Smooth muscle cell (in vitro differentiated cells): ENCODE measurements around the gene TSPAN32. TPM values are rescaled to one million over a fixed set of nuclear protein-coding genes. Genes with fewer than 3 reads are reported as not detected.

Experiments
- DNase-seq: peaks from one replicate; lab custom pipeline; 2025; ENCODE audit not compliant: unreplicated experiment; lab: John Stamatoyannopoulos, UW
- H2AFZ ChIP-seq: fragments of 200-600 bp; sonication (generic); 2 replicates; pipeline ENCODE4 v1.6.0; 2016; ENCODE audit warnings: antibody characterized with exemption, low read depth, mild to moderate bottlenecking
- H3F3A ChIP-seq: fragments of 200-600 bp; sonication (generic); 2 replicates; pipeline ENCODE4 v1.6.0; 2017; ENCODE audit warnings: antibody characterized with exemption, low read depth
- H3K27ac ChIP-seq: fragments of 200-600 bp; sonication (generic); 2 replicates; pipeline ENCODE4 v1.5.1; 2016; ENCODE audit warnings: low read depth, mild to moderate bottlenecking
- H3K27me3 ChIP-seq: fragments of 200-600 bp; sonication (generic); 2 replicates; pipeline ENCODE4 v1.6.1; 2016; ENCODE audit warnings: low read depth, mild to moderate bottlenecking
- H3K36me3 ChIP-seq: fragments of 200-600 bp; sonication (generic); 2 replicates; pipeline ENCODE4 v1.5.1; 2016; ENCODE audit warnings: low read depth
- H3K4me1 ChIP-seq: fragments of 200-600 bp; sonication (generic); 2 replicates; pipeline ENCODE4 v1.5.1; 2016; ENCODE audit warnings: low read depth
- H3K4me2 ChIP-seq: fragments of 200-600 bp; sonication (generic); 2 replicates; pipeline ENCODE4 v1.6.0; 2016; ENCODE audit warnings: mild to moderate bottlenecking
- H3K4me3 ChIP-seq: fragments of 200-600 bp; sonication (generic); 2 replicates; pipeline ENCODE4 v1.5.1; 2016; ENCODE audit warnings: mild to moderate bottlenecking
- H3K79me2 ChIP-seq: fragments of 200-600 bp; sonication (generic); 2 replicates; pipeline ENCODE4 v1.6.0; 2016; ENCODE audit warnings: low read depth, mild to moderate bottlenecking
- H3K9ac ChIP-seq: fragments of 200-600 bp; sonication (generic); 2 replicates; pipeline ENCODE4 v1.6.0; 2016; ENCODE audit warnings: low read depth
- H3K9me3 ChIP-seq: fragments of 200-600 bp; sonication (generic); replicated peaks from 2 replicates; pipeline ENCODE4 v1.5.1; 2016; ENCODE audit warnings: low read depth
- H4K20me1 ChIP-seq: fragments of 200-600 bp; sonication (generic); 2 replicates; pipeline ENCODE4 v1.6.0; 2016; ENCODE audit warnings: low read depth
- CTCF ChIP-seq: fragments of 200-600 bp; sonication (generic); IDR thresholded peaks from 2 replicates; pipeline ENCODE4 v1.5.1; 2017; ENCODE audit warnings: borderline replicate concordance, mild to moderate bottlenecking, antibody characterized with exemption; ENCODE audit not compliant: insufficient read depth, poor library complexity, severe bottlenecking
- WGBS: methylation state at CpG from one replicate; pipeline ENCODE4 v1.1.7; 2016; ENCODE audit warnings: low lambda C conversion rate; 5-methylcytosine and 5-hydroxymethylcytosine counted together
- polyA plus RNA-seq: library from polyadenylated mRNA; unstranded; fragments of >200 nt; fragmentation: Nextera tagmentation; extraction: Ambion mirVana; gene quantifications from 2 replicates; pipeline ENCODE4 v1.2.1, GENCODE V29; 2016
- total RNA-seq: library from RNA; depleted of rRNA; stranded (reverse); fragments of >200 nt; gene quantifications from 2 replicates; pipeline ENCODE4 v1.2.3, GENCODE V29; 2014

The TSPAN32 gene
- total and polyA plus RNA-seq, 2 experiments from 2014 or later: not detected

GRCh38 chr11:2268729-2269600 is 32.8 kb upstream of the TSPAN32 start:
- Histone ChIP-seq H3K4me1 (peaks cover 4% of the 10 kb centered on the region), H4K20me1 (no peaks in the 10 kb centered on the region), H3K36me3 (no peaks in the 10 kb centered on the region), H3K9me3 (no peaks in the 10 kb centered on the region), H3K79me2 (no peaks in the 10 kb centered on the region), H2AFZ (peak overlapping the region; percentile 75), H3K4me3 (peak overlapping the region; percentile 51), H3K4me2 (peak overlapping the region; percentile 93), H3F3A (no peaks in the 10 kb centered on the region), H3K27ac (no peak overlapping the region), H3K27me3 (peaks cover 78% of the 10 kb centered on the region), H3K9ac (no peak overlapping the region)
- no peak for TF ChIP-seq CTCF
- 2% methylated on average over 43 of the region's 89 CpGs for WGBS
- no peak for DNase-seq

GRCh38 chr11:2269601-2270321 is 32.1 kb upstream of the TSPAN32 start:
- TF ChIP-seq CTCF: no peak
- WGBS: 5% methylated on average over 82 of the region's 104 CpGs
- Histone ChIP-seq H3K9me3 (no peaks in the 10 kb centered on the region), H4K20me1 (no peaks in the 10 kb centered on the region), H3K4me1 (peaks cover 4% of the 10 kb centered on the region), H3K4me2 (peak overlapping the region; percentile 93), H3K27me3 (peaks cover 81% of the 10 kb centered on the region), H3K36me3 (no peaks in the 10 kb centered on the region), H3K9ac (no peak overlapping the region), H3F3A (no peaks in the 10 kb centered on the region), H3K4me3 (peak overlapping the region; percentile 51), H3K79me2 (no peaks in the 10 kb centered on the region), H2AFZ (peak overlapping the region; percentile 75), H3K27ac (no peak overlapping the region)
- DNase-seq: no peak

GRCh38 chr11:2270322-2271076 is 31.3 kb upstream of the TSPAN32 start, which contains the start of gene ASCL2:
TSS of gene ASCL2 (minus strand) at chr11:2270588. CDS start at chr11:2270332, 256 bp downstream.
- peaks cover 79% of the 10 kb centered on the region for H3K27me3 ChIP-seq
- H3F3A ChIP-seq: no peaks in the 10 kb centered on the region
- no peaks in the 10 kb centered on the region for H3K36me3 ChIP-seq
- 20% methylated on average over 61 of the region's 89 CpGs for WGBS
- no peaks in the 10 kb centered on the region for H4K20me1 ChIP-seq
- H3K27ac ChIP-seq: no peak within 1 kb of the TSS
- H2AFZ ChIP-seq: peak within 1 kb of the TSS; percentile 75
- no peak for DNase-seq
- no peaks in the 10 kb centered on the region for H3K9me3 ChIP-seq
- H3K4me1 ChIP-seq: peaks cover 4% of the 10 kb centered on the region
- peak within 1 kb of the TSS; percentile 93 for H3K4me2 ChIP-seq
- no peak within 1 kb of the TSS for H3K9ac ChIP-seq
- H3K4me3 ChIP-seq: peak within 1 kb of the TSS; percentile 51
- TF ChIP-seq CTCF: no peak
- no peaks in the 10 kb centered on the region for H3K79me2 ChIP-seq
